IMR-90 (cell line): ENCODE measurements around the gene PRKAG2.

Experiments used
- CEBPB ChIP-seq: IDR thresholded peaks from 2 replicates; pipeline ENCODE4 v1.6.1; 2012; ENCODE audit warnings: low read depth, low read length, improper control_type of control experiment
- CTCF ChIP-seq: conservative IDR thresholded peaks from 2 replicates; pipeline ENCODE4 v1.5.1; 2012; ENCODE audit warnings: mild to moderate bottlenecking, low read depth, low read length, improper control_type of control experiment
- ELK1 ChIP-seq: fragments of 150-350 bp; IDR thresholded peaks from 2 replicates; pipeline ENCODE4 v1.6.1; 2016; ENCODE audit warnings: low read depth, mild to moderate bottlenecking, low read length, moderate library complexity, borderline replicate concordance
- MAFK ChIP-seq: IDR thresholded peaks from 2 replicates; pipeline ENCODE4 v1.6.1; 2012; ENCODE audit warnings: low read depth, low read length, improper control_type of control experiment
- MXI1 ChIP-seq: IDR thresholded peaks from 2 replicates; pipeline ENCODE4 v1.6.1; 2012; ENCODE audit warnings: low read depth, mild to moderate bottlenecking, low read length, moderate library complexity, borderline replicate concordance
- POLR2A ChIP-seq: IDR thresholded peaks from 2 replicates; pipeline ENCODE4 v1.6.1; 2012; ENCODE audit warnings: mild to moderate bottlenecking, low read depth, low read length
- RAD21 ChIP-seq: IDR thresholded peaks from 2 replicates; pipeline ENCODE4 v1.6.1; 2012; ENCODE audit warnings: low read length, improper control_type of control experiment
- RCOR1 ChIP-seq: IDR thresholded peaks from 2 replicates; pipeline ENCODE4 v1.6.1; 2012; ENCODE audit warnings: mild to moderate bottlenecking, low read length, improper control_type of control experiment; ENCODE audit not compliant: insufficient replicate concordance
- RFX5 ChIP-seq: IDR thresholded peaks from 2 replicates; pipeline ENCODE4 v1.8.0; 2012; ENCODE audit warnings: low read depth, mild to moderate bottlenecking, low read length, moderate library complexity
- USF2 ChIP-seq: fragments of 150-350 bp; IDR thresholded peaks from 2 replicates; pipeline ENCODE4 v1.6.1; 2017; ENCODE audit warnings: mild to moderate bottlenecking, antibody characterized with exemption, low read length, low read depth

- no peak for TF ChIP-seq RFX5
- TF ChIP-seq CTCF: peak; percentile 11; the same call in 1 of the 2 replicates
- TF ChIP-seq POLR2A: no peak
- no peak for TF ChIP-seq USF2
- TF ChIP-seq ELK1: no peak
- peak; percentile 30 for TF ChIP-seq RAD21
- peak; percentile 40; the same call in 1 of the 2 replicates for TF ChIP-seq CEBPB
- no peak for TF ChIP-seq RCOR1
- no peak for TF ChIP-seq MXI1
- no peak for TF ChIP-seq MAFK
Measured at GRCh38 chr7:151699147-151699927, 177.6 kb downstream of the PRKAG2 start.
